Suprapubic skin (tissue), 4 donors: ENCODE data around the gene CALML5. TPM values are rescaled to one million over a fixed set of nuclear protein-coding genes. Genes with fewer than 3 reads are reported as not detected.

Experiments used
- DNase-seq, 2 donors: peaks; one replicate each; pipeline ENCODE4 v3.0.0-alpha.2; 2019; ENCODE audit warnings: low spot score in 2 of 2
- H3K27ac ChIP-seq: fragments of 200-600 bp; sonication (generic); one replicate; pipeline ENCODE4 v1.5.1; 2019
- H3K27me3 ChIP-seq: fragments of 200-600 bp; sonication (generic); one replicate; pipeline ENCODE4 v1.5.1; 2019
- H3K36me3 ChIP-seq: fragments of 200-600 bp; sonication (generic); one replicate; pipeline ENCODE4 v1.5.1; 2019
- H3K4me1 ChIP-seq: fragments of 200-600 bp; sonication (generic); one replicate; pipeline ENCODE4 v1.5.1; 2019
- H3K4me3 ChIP-seq: fragments of 200-600 bp; sonication (generic); one replicate; pipeline ENCODE4 v1.5.1; 2019; ENCODE audit warnings: mild to moderate bottlenecking
- H3K9me3 ChIP-seq: fragments of 200-600 bp; sonication (generic); one replicate; pipeline ENCODE4 v1.5.1; 2019
- CTCF ChIP-seq, 2 donors: fragments of 200-600 bp in 1 of 2; fragments of 450-650 bp in 1 of 2; sonication (generic) in 1 of 2; IDR thresholded peaks; one replicate each; pipeline ENCODE4 v1.5.1; 2016 to 2019; ENCODE audit warnings: antibody characterized with exemption in 2 of 2, mild to moderate bottlenecking in 1 of 2, moderate library complexity in 1 of 2
- EP300 ChIP-seq: sonication (generic); formaldehyde crosslinking; IDR thresholded peaks from one replicate; pipeline ENCODE4 v1.6.1; 2017; ENCODE audit warnings: antibody characterized with exemption
- POLR2A ChIP-seq, 2 donors: fragments of 450-650 bp; IDR thresholded peaks; one replicate each; pipeline ENCODE4 v1.6.1; 2017; ENCODE audit warnings: antibody characterized with exemption in 2 of 2, mild to moderate bottlenecking in 2 of 2, moderate library complexity in 2 of 2
- POLR2AphosphoS5 ChIP-seq, 3 donors: sonication (generic); formaldehyde crosslinking; IDR thresholded peaks; one replicate each; pipeline ENCODE4 v1.6.1; 2017; ENCODE audit warnings: antibody characterized with exemption in 3 of 3
- WGBS: methylation state at CpG from one replicate; pipeline ENCODE4 v1.1.5; 2018; 5-methylcytosine and 5-hydroxymethylcytosine counted together
- total RNA-seq, 4 donors: library from RNA; depleted of rRNA; stranded (reverse); fragments of >200 nt; gene quantifications; one replicate each; pipeline ENCODE4 v1.1.0, GENCODE V29; 2016

Gene CALML5
- total RNA-seq, 4 donors from 2014 or later = 429 to 3,135 (median 2,230) TPM

DNA sequence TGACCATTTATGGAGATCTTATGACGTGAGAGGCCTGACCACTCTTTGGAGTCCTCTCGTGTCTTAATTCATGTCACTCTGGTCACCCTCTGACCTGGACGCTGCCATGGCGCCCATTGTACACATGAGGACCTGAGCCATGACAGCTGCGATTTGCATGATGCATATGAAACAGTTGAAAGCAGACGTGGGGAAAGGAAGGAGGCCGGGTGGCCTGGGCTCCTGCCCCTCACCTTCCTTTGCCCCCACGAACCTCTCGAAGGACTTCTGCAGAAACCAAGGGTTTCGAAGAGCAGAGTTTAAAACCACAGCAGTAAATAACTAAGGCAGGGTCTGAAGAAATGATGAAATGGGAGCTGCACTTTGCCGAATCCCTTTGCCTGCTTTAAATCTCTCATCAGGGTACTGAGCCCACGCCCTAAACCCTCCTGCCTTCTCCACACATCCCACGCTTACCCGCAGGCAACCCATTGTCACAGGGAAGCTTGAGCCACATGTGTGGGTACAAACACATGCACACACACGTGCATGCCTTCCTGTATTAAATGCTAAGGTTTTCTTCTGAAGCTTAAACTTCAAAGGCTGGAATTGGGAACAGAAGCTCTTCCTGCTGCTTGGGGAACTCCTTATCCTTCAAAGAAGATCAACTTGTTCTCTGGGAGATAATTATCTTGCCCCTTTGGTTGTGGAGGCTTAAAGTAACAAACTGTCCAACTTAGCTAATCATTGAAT is 13.7 kb upstream of the CALML5 start:
- H3K4me3 ChIP-seq = no peak overlapping the region
- H3K36me3 ChIP-seq = no peaks in the 10 kb centered on the region
- peak overlapping the region; percentile 38 for H3K27ac ChIP-seq
- DNase-seq = peak in 1 of 2 donors; percentile 35
- WGBS = 90% methylated on average over 15 of the region's 15 CpGs
- no peak for TF ChIP-seq POLR2A (IDR thresholded peaks at IDR 0.05)
- TF ChIP-seq CTCF (IDR thresholded peaks at IDR 0.05) = no peak
- no peak for TF ChIP-seq EP300
- no peak for TF ChIP-seq POLR2AphosphoS5 (IDR thresholded peaks at IDR 0.05)
- H3K4me1 ChIP-seq = peaks cover 52% of the 10 kb centered on the region
- no peaks in the 10 kb centered on the region for H3K27me3 ChIP-seq
- H3K9me3 ChIP-seq = no peaks in the 10 kb centered on the region

GRCh38 chr10:5512331-5512730 is 13.0 kb upstream of the CALML5 start:
- Histone ChIP-seq H3K27me3 (no peaks in the 10 kb centered on the region), H3K4me1 (peaks cover 59% of the 10 kb centered on the region), H3K27ac (no peak overlapping the region), H3K4me3 (no peak overlapping the region), H3K9me3 (no peaks in the 10 kb centered on the region), H3K36me3 (no peaks in the 10 kb centered on the region)
- peak in 1 of 2 donors; percentile 39 for DNase-seq
- WGBS = 96% methylated on average over 25 of the region's 25 CpGs
- TF ChIP-seq POLR2AphosphoS5 (IDR thresholded peaks at IDR 0.05) (no peak), EP300 (no peak), CTCF (IDR thresholded peaks at IDR 0.05) (no peak), POLR2A (IDR thresholded peaks at IDR 0.05) (no peak)

DNA sequence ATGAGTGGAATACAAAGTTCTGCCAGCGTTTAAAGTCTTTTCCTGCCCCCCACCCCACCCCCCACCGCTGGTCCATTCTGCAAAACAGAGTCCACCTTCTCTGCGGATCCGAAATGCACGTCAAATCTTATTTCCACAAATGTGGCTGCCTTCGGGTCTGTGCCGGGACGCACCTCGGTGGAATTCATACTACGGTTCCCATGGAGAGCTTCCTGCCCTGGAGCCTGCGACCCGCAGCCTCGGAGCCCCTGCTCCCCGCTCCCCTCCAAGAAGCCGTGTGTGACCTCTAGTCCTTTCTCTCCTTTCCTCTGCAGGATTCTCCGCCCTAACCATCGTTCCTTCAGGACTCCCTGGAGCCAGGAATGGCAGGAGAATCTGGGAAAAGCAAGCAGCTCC is 12.5 kb upstream of the CALML5 start:
- H3K4me3 ChIP-seq = no peak overlapping the region
- WGBS = 92% methylated on average over 17 of the region's 17 CpGs
- no peak overlapping the region for H3K27ac ChIP-seq
- H3K4me1 ChIP-seq = peaks cover 63% of the 10 kb centered on the region
- H3K27me3 ChIP-seq = no peaks in the 10 kb centered on the region
- no peaks in the 10 kb centered on the region for H3K9me3 ChIP-seq
- peak in 1 of 2 donors; percentile 51 for DNase-seq
- no peaks in the 10 kb centered on the region for H3K36me3 ChIP-seq
- TF ChIP-seq CTCF (IDR thresholded peaks at IDR 0.05) (no peak), POLR2A (IDR thresholded peaks at IDR 0.05) (no peak), POLR2AphosphoS5 (IDR thresholded peaks at IDR 0.05) (no peak), EP300 (no peak)

DNA sequence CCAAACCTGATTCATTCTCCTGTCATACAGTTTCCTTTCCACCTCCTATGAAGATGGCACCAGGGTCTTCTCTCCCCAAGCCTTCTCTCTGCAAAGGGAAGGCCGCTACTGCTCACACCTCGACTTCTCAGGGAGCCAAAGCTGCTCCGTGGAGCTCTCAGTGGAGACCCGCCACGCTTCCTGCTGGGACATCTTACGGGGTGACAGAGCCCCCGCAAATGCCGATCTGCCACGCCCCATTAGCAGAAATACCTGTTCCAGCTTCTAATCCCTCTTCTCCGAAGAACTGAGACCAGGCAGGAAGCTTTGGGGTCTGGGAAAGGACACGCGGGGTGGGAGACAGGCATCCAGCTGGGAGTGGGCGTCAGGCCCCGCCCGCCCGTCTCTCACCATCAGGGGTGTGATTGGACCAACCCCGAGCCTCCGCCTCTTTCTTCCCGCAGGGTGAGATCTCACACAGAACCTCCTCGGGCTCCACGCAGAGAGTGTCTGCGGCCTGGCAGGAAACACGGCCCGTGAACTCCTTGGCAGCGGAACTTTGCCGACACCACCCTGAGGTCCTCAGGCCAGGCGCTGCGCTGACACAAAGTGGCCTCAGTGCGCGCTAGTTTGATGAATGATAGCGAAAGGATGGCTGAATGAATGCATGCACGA is 12.0 kb upstream of the CALML5 start:
- Histone ChIP-seq H3K4me1 (peaks cover 69% of the 10 kb centered on the region), H3K27me3 (no peaks in the 10 kb centered on the region), H3K9me3 (no peaks in the 10 kb centered on the region), H3K36me3 (no peaks in the 10 kb centered on the region), H3K27ac (peak overlapping the region; percentile 32), H3K4me3 (no peak overlapping the region)
- no peak for TF ChIP-seq CTCF (IDR thresholded peaks at IDR 0.05)
- TF ChIP-seq EP300 = no peak
- TF ChIP-seq POLR2A (IDR thresholded peaks at IDR 0.05) = no peak
- no peak for TF ChIP-seq POLR2AphosphoS5 (IDR thresholded peaks at IDR 0.05)
- DNase-seq = peak in 1 of 2 donors; percentile 62
- 84% methylated on average over 32 of the region's 32 CpGs for WGBS
